ENCODE data around the gene MPL. TPM values are rescaled to one million over a fixed set of nuclear protein-coding genes. Genes with fewer than 3 reads are reported as not detected.

The MPL gene
- total RNA-seq, 1 experiment from 2014 or later, result 0.15 TPM

DNA sequence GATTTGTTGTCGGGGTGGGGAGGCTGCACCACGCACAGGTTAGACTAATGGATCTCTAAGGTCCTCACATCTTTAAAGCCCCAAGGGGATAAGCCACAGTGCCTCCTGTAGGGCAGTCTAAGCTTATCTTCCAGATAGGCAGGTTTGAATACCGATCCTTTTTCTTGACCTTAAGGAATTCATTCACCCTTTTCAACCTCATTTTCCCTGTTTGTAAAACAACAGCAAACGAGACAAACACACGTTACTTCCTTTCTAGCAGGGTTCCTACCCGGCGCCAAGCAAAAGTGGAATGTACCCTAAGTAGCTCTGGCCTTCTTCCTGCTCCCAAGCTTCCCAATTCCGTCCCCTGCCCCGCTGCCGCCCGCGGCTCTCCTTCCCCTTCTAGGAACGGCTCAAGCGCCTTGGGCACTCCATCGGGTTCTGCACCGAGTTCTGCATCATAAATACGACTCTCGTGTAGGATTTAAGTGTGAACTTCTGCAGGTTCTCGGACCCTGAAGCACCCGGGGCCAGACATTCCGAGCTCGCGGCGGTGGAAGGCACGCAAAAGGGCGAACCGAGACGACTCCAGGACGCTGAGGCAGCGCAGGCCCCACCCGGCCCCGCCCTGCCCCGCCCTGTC lies 20.6 kb downstream of the MPL start (continued):
- TF ChIP-seq, protein P1, sequence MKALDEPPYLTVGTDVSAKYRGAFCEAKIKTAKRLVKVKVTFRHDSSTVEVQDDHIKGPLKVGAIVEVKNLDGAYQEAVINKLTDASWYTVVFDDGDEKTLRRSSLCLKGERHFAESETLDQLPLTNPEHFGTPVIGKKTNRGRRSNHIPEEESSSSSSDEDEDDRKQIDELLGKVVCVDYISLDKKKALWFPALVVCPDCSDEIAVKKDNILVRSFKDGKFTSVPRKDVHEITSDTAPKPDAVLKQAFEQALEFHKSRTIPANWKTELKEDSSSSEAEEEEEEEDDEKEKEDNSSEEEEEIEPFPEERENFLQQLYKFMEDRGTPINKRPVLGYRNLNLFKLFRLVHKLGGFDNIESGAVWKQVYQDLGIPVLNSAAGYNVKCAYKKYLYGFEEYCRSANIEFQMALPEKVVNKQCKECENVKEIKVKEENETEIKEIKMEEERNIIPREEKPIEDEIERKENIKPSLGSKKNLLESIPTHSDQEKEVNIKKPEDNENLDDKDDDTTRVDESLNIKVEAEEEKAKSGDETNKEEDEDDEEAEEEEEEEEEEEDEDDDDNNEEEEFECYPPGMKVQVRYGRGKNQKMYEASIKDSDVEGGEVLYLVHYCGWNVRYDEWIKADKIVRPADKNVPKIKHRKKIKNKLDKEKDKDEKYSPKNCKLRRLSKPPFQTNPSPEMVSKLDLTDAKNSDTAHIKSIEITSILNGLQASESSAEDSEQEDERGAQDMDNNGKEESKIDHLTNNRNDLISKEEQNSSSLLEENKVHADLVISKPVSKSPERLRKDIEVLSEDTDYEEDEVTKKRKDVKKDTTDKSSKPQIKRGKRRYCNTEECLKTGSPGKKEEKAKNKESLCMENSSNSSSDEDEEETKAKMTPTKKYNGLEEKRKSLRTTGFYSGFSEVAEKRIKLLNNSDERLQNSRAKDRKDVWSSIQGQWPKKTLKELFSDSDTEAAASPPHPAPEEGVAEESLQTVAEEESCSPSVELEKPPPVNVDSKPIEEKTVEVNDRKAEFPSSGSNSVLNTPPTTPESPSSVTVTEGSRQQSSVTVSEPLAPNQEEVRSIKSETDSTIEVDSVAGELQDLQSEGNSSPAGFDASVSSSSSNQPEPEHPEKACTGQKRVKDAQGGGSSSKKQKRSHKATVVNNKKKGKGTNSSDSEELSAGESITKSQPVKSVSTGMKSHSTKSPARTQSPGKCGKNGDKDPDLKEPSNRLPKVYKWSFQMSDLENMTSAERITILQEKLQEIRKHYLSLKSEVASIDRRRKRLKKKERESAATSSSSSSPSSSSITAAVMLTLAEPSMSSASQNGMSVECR (CRISPR knock-in tag; IDR thresholded peaks at IDR 0.05; ENCODE audit: borderline replicate concordance), result 0 out of 2 replicates have a peak, but pooled peaks have one; percentile 40
- TF ChIP-seq GTF2I (CRISPR knock-in tag; conservative IDR thresholded peaks at IDR 0.05), result no peak
- TF ChIP-seq, protein P2, sequence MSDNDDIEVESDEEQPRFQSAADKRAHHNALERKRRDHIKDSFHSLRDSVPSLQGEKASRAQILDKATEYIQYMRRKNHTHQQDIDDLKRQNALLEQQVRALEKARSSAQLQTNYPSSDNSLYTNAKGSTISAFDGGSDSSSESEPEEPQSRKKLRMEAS (CRISPR knock-in tag; IDR thresholded peaks at IDR 0.05), result 0 out of 2 replicates have a peak, but pooled peaks have one; percentile 9

DNA sequence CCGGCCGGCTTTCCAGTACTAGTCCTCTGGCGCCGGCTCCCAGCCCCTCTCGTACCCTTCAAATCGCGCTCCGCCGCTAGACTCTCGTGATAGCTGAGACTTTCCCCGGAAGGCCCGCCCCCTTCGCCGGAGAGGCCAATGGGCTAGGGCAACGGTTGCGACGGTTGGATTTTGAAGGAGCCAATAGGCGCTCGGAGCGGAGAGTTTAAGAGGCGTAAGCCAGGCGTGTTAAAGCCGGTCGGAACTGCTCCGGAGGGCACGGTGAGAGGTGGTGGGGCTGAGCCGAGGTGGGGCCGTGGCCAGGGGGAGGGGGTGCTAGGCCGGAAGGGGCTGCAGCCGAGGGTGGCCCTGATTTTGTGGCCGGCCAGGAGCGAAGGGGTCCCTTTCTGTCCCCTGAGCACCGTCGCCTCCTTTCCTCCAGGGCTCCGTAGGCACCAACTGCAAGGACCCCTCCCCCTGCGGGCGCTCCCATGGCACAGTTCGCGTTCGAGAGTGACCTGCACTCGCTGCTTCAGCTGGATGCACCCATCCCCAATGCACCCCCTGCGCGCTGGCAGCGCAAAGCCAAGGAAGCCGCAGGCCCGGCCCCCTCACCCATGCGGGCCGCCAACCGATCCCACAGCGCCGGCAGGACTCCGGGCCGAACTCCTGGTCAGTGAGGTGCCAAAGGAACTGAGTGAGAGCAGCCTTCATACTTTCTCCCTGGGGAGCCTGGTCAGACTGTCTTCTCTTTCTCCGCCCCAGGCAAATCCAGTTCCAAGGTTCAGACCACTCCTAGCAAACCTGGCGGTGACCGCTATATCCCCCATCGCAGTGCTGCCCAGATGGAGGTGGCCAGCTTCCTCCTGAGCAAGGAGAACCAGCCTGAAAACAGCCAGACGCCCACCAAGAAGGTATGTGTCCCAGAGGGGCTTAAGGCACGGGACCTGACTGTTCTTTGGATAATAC lies 21.4 kb downstream of the MPL start, which contains the start of gene CDC20:
TSS of gene CDC20 (plus strand) at position 236 of the 948 bp plus-strand sequence. CDS start at position 471, 235 bp downstream.
- Mint-ChIP-seq H3K4me3 (peak within 1 kb of the TSS; percentile 93), H3K9me3 (no peaks in the 10 kb centered on the region), H3K27ac (peak within 1 kb of the TSS; percentile 99), H3K27me3 (ENCODE audit: low read depth) (no peaks in the 10 kb centered on the region), H3K36me3 (peaks cover 54% of the 10 kb centered on the region), H3K4me1 (peaks cover 29% of the 10 kb centered on the region)
- POLR2A ChIA-PET, result interaction anchor here (0.6 to 2.5 kb wide), 22 partner anchors 9 to 513 kb away, joined by 3 to 21 read pairs (median 5); partner anchors contain the start of genes C1orf210, ELOVL1, KDM4A and MED8
- ATAC-seq, result peak; percentile 97
- CTCF ChIA-PET, result interaction anchor here (0.6 to 2.8 kb wide), 29 partner anchors 9 to 576 kb away, joined by 3 to 37 read pairs (median 5); partner anchors contain the start of genes C1orf210, CFAP57, EBNA1BP2 and ELOVL1
- peak; percentile 100 for DNase-seq (ENCODE audit: low spot score)
- TF ChIP-seq ZNF396 (CRISPR knock-in tag; IDR thresholded peaks at IDR 0.05; ENCODE audit: borderline replicate concordance), result no peak
- TF ChIP-seq EMX1 (CRISPR knock-in tag; IDR thresholded peaks at IDR 0.05), result no peak; the same call in 1 of the 2 replicates
- TF ChIP-seq, protein P3, sequence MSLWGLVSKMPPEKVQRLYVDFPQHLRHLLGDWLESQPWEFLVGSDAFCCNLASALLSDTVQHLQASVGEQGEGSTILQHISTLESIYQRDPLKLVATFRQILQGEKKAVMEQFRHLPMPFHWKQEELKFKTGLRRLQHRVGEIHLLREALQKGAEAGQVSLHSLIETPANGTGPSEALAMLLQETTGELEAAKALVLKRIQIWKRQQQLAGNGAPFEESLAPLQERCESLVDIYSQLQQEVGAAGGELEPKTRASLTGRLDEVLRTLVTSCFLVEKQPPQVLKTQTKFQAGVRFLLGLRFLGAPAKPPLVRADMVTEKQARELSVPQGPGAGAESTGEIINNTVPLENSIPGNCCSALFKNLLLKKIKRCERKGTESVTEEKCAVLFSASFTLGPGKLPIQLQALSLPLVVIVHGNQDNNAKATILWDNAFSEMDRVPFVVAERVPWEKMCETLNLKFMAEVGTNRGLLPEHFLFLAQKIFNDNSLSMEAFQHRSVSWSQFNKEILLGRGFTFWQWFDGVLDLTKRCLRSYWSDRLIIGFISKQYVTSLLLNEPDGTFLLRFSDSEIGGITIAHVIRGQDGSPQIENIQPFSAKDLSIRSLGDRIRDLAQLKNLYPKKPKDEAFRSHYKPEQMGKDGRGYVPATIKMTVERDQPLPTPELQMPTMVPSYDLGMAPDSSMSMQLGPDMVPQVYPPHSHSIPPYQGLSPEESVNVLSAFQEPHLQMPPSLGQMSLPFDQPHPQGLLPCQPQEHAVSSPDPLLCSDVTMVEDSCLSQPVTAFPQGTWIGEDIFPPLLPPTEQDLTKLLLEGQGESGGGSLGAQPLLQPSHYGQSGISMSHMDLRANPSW (CRISPR knock-in tag; conservative IDR thresholded peaks at IDR 0.05; ENCODE audit: low read depth), result no peak
- TF ChIP-seq, protein P4, sequence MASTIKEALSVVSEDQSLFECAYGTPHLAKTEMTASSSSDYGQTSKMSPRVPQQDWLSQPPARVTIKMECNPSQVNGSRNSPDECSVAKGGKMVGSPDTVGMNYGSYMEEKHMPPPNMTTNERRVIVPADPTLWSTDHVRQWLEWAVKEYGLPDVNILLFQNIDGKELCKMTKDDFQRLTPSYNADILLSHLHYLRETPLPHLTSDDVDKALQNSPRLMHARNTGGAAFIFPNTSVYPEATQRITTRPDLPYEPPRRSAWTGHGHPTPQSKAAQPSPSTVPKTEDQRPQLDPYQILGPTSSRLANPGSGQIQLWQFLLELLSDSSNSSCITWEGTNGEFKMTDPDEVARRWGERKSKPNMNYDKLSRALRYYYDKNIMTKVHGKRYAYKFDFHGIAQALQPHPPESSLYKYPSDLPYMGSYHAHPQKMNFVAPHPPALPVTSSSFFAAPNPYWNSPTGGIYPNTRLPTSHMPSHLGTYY (CRISPR knock-in tag; IDR thresholded peaks at IDR 0.05), result no peak
- TF ChIP-seq ZNF263 (CRISPR knock-in tag; IDR thresholded peaks at IDR 0.05; ENCODE audit: low read depth), result 0 out of 2 replicates have a peak, but pooled peaks have one; percentile 13
- TF ChIP-seq, protein P2 (CRISPR knock-in tag; IDR thresholded peaks at IDR 0.05), result peak; percentile 62; the same call in 1 of the 2 replicates
- TF ChIP-seq TP53 (CRISPR knock-in tag; IDR thresholded peaks at IDR 0.05), result no peak
- TF ChIP-seq MYBL2 (CRISPR knock-in tag; IDR thresholded peaks at IDR 0.05), result peak; percentile 100
- TF ChIP-seq, protein P5, sequence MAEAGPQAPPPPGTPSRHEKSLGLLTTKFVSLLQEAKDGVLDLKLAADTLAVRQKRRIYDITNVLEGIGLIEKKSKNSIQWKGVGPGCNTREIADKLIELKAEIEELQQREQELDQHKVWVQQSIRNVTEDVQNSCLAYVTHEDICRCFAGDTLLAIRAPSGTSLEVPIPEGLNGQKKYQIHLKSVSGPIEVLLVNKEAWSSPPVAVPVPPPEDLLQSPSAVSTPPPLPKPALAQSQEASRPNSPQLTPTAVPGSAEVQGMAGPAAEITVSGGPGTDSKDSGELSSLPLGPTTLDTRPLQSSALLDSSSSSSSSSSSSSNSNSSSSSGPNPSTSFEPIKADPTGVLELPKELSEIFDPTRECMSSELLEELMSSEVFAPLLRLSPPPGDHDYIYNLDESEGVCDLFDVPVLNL (CRISPR knock-in tag; IDR thresholded peaks at IDR 0.05; ENCODE audit: borderline replicate concordance, low read depth), result peak; percentile 75; the same call in 1 of the 2 replicates
- TF ChIP-seq GTF2I (CRISPR knock-in tag; conservative IDR thresholded peaks at IDR 0.05), result no peak
- TF ChIP-seq SP1 (CRISPR knock-in tag; conservative IDR thresholded peaks at IDR 0.05), result peak; percentile 57; the same call in 1 of the 2 replicates
- TF ChIP-seq, protein P6, sequence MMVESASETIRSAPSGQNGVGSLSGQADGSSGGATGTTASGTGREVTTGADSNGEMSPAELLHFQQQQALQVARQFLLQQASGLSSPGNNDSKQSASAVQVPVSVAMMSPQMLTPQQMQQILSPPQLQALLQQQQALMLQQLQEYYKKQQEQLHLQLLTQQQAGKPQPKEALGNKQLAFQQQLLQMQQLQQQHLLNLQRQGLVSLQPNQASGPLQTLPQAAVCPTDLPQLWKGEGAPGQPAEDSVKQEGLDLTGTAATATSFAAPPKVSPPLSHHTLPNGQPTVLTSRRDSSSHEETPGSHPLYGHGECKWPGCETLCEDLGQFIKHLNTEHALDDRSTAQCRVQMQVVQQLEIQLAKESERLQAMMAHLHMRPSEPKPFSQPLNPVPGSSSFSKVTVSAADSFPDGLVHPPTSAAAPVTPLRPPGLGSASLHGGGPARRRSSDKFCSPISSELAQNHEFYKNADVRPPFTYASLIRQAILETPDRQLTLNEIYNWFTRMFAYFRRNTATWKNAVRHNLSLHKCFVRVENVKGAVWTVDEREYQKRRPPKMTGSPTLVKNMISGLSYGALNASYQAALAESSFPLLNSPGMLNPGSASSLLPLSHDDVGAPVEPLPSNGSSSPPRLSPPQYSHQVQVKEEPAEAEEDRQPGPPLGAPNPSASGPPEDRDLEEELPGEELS (CRISPR knock-in tag; IDR thresholded peaks at IDR 0.05), result peak; percentile 62; the same call in 1 of the 2 replicates
- peak; percentile 87 for TF ChIP-seq GABPB1 (CRISPR knock-in tag; IDR thresholded peaks at IDR 0.05)
- TF ChIP-seq, protein P7, sequence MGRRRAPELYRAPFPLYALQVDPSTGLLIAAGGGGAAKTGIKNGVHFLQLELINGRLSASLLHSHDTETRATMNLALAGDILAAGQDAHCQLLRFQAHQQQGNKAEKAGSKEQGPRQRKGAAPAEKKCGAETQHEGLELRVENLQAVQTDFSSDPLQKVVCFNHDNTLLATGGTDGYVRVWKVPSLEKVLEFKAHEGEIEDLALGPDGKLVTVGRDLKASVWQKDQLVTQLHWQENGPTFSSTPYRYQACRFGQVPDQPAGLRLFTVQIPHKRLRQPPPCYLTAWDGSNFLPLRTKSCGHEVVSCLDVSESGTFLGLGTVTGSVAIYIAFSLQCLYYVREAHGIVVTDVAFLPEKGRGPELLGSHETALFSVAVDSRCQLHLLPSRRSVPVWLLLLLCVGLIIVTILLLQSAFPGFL (CRISPR knock-in tag; IDR thresholded peaks at IDR 0.05; ENCODE audit: borderline replicate concordance), result no peak; the same call in 1 of the 2 replicates
- TF ChIP-seq MXD4 (CRISPR knock-in tag; IDR thresholded peaks at IDR 0.05; ENCODE audit: borderline replicate concordance), result no peak
- TF ChIP-seq ESRRA (CRISPR knock-in tag; IDR thresholded peaks at IDR 0.05; ENCODE audit: borderline replicate concordance), result no peak
- no peak for TF ChIP-seq TEAD1 (CRISPR knock-in tag; IDR thresholded peaks at IDR 0.05)
